GM23338 (cell line): ENCODE results near the gene TSR3. TPM values are rescaled to one million over a fixed set of nuclear protein-coding genes. Genes with fewer than 3 reads are reported as not detected.

Experiments
- CREB1 ChIP-seq: fragments of 250-450 bp; sonication (Bioruptor Pico); IDR thresholded peaks from 2 replicates; pipeline ENCODE4 v1.5.0; 2020; ENCODE audit warnings: low read depth, mild to moderate bottlenecking, moderate library complexity
- CTCF ChIP-seq, 2 experiments: fragments of 200-600 bp in 1 of 2; sonication (generic) in 1 of 2; conservative IDR thresholded peaks; 2 replicates each; pipeline versions ENCODE4 v1.5.1 to v1.6.1; 2016 to 2017; ENCODE audit warnings: antibody characterized with exemption in 2 of 2, low read depth in 2 of 2, mild to moderate bottlenecking in 2 of 2, moderate library complexity in 1 of 2
- ETS1 ChIP-seq: IDR thresholded peaks from 2 replicates; pipeline ENCODE4 v1.6.1; 2016; ENCODE audit warnings: antibody characterized with exemption
- EZH2 ChIP-seq: fragments of 200-600 bp; sonication (generic); IDR thresholded peaks from one replicate; pipeline ENCODE4 v1.8.0; 2017; ENCODE audit warnings: antibody characterized with exemption, mild to moderate bottlenecking, low read depth; ENCODE audit not compliant: unreplicated experiment
- ZNF462 ChIP-seq: fragments of 250-450 bp; sonication (Bioruptor Pico); IDR thresholded peaks from 2 replicates; pipeline ENCODE4 v1.5.0; 2020; ENCODE audit warnings: mild to moderate bottlenecking, moderate library complexity
- polyA plus RNA-seq: library from polyadenylated mRNA; unstranded; fragments of >200 nt; fragmentation: Nextera tagmentation; extraction: Ambion mirVana; gene quantifications from 2 replicates; pipeline ENCODE4 v1.2.1, GENCODE V29; 2016
- total RNA-seq: library from RNA; depleted of rRNA; stranded (reverse); fragments of >200 nt; shearing (Covaris generic); gene quantifications from 2 replicates; pipeline ENCODE4 v1.2.3, GENCODE V29; 2014

Gene TSR3
- total and polyA plus RNA-seq, 2 experiments from 2014 or later: 58.5 to 97.3 TPM

DNA sequence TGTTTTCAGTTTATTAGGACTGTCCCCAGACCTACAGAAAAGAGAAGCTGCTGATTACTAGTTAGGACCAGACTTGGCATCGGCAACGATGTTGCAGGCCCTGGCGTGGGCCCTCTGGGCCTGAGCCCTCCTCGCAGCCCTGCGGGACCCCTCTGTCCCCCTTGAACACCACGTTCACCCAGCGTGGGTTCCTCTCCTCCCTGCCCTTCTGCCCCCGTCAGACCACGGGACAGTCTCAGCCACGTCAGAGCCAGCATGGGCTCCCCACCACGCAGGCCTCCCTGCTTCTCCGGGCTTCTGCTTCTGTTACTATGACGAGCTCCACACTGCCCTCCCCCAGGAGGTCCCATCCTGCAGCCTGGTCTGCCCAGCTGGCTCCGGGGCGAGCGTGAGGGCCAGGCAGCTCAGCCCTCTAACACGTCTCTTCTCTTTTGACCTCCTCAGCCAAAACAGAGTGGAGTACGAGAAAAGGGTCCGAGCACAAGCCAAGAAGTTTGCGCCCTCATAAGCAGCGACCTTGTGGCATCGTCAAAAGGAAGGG lies 27.3 kb downstream of the TSR3 start (continued):
- TF ChIP-seq ZNF462 (CRISPR knock-in tag) (no peak), EZH2 (no peak), ETS1 (no peak), CTCF (conservative IDR thresholded peaks at IDR 0.05; ENCODE audit: low read depth in 2 of 2) (no peak), CREB1 (CRISPR knock-in tag) (no peak)
